PC-3 (cell line): ENCODE measurements around the gene CLMN.
"Not testable (repeated sequence)": the region's sequence is repeated elsewhere in the genome, so short reads cannot be mapped to it uniquely, and the experiment has no call there.

Experiments used
- CTCF ChIP-seq: fragments of 300-600 bp; sonication (generic); conservative IDR thresholded peaks from 2 replicates; pipeline ENCODE4 v1.5.1; 2017; ENCODE audit warnings: antibody characterized with exemption, low read depth, mild to moderate bottlenecking, low read length
- EZH2 ChIP-seq: fragments of 300-600 bp; sonication (generic); IDR thresholded peaks from one replicate; pipeline ENCODE4 v1.6.1; 2017; ENCODE audit warnings: antibody characterized with exemption, mild to moderate bottlenecking, low read length; ENCODE audit not compliant: unreplicated experiment
- EZH2phosphoT487 ChIP-seq: fragments of 300-600 bp; sonication (generic); IDR thresholded peaks from 2 replicates; pipeline ENCODE4 v1.6.1; 2018; ENCODE audit warnings: mild to moderate bottlenecking, antibody characterized with exemption, low read length, borderline replicate concordance

GRCh38 chr14:95283802-95284201 lies 35.9 kb downstream of the CLMN start:
- TF ChIP-seq EZH2, CTCF, EZH2phosphoT487: not testable (repeated sequence)
